K562 (cell line): ENCODE data around the gene KAT14.
"Not testable (repeated sequence)": the region's sequence is repeated elsewhere in the genome, so short reads cannot be mapped to it uniquely, and the experiment has no call there.

Source experiments
- BRCA1 ChIP-seq, 2 experiments: fragments of 450-650 bp in 1 of 2; sonication (generic) in 1 of 2; formaldehyde crosslinking in 1 of 2; IDR thresholded peaks; 2 replicates each; pipeline versions ENCODE4 v1.5.0 to v1.6.1; 2017 to 2020; ENCODE audit warnings: mild to moderate bottlenecking in 1 of 2, missing genetic modification reagents in 1 of 2
- GABPB1 ChIP-seq: sonication (generic); formaldehyde crosslinking; IDR thresholded peaks from 2 replicates; pipeline ENCODE4 v1.8.0; 2022; ENCODE audit warnings: mild to moderate bottlenecking, missing genetic modification reagents
- MYC ChIP-seq, 2 experiments: fragments of 250-450 bp in 1 of 2; sonication (Bioruptor Pico) in 1 of 2; IDR thresholded peaks; 2 replicates each; pipeline versions ENCODE4 v1.5.1 to v1.6.1; 2012 to 2021; ENCODE audit warnings: low read depth in 2 of 2, borderline replicate concordance in 1 of 2, improper control_type of control experiment in 1 of 2, low read length in 1 of 2, mild to moderate bottlenecking in 1 of 2, moderate library complexity in 1 of 2
- NFRKB ChIP-seq: fragments of 450-650 bp; IDR thresholded peaks from 2 replicates; pipeline ENCODE4 v1.6.1; 2016; ENCODE audit warnings: low read depth
- NRF1 ChIP-seq, 2 experiments: fragments of 450-650 bp; IDR thresholded peaks in 1 of 2; conservative IDR thresholded peaks in 1 of 2; 2 replicates each; pipeline ENCODE4 v1.6.1; 2014; ENCODE audit warnings: mild to moderate bottlenecking in 2 of 2
- POLR2A ChIP-seq: fragments of 450-650 bp; conservative IDR thresholded peaks from 2 replicates; pipeline ENCODE4 v1.6.1; 2016
- TAF7 ChIP-seq: fragments of 450-650 bp; IDR thresholded peaks from 2 replicates; pipeline ENCODE4 v1.6.1; 2016; ENCODE audit warnings: missing genetic modification characterization, missing compliant biosample characterization
- ZBTB7A ChIP-seq: IDR thresholded peaks from 2 replicates; pipeline ENCODE4 v1.6.1; 2011; ENCODE audit warnings: low read depth, mild to moderate bottlenecking, low read length, moderate library complexity, borderline replicate concordance; ENCODE audit not compliant: control insufficient read depth
- ZNF274 ChIP-seq: IDR thresholded peaks from 2 replicates; pipeline ENCODE4 v1.6.1; 2011; ENCODE audit warnings: low read depth, mild to moderate bottlenecking, low read length, moderate library complexity, borderline replicate concordance
- TF ChIP-seq, protein P1 (sequence below): fragments of 450-650 bp; IDR thresholded peaks from 2 replicates; pipeline ENCODE4 v1.6.1; 2018; ENCODE audit not compliant: partially characterized antibody
- TF ChIP-seq, protein P2 (sequence below), 3 experiments: IDR thresholded peaks in 2 of 3; conservative IDR thresholded peaks in 1 of 3; 2 replicates each; pipeline ENCODE4 v1.5.1; 2011 to 2012; ENCODE audit warnings: low read length in 3 of 3, mild to moderate bottlenecking in 3 of 3, control low read depth in 2 of 3, improper control_type of control experiment in 1 of 3, inconsistent platforms in 1 of 3, low read depth in 1 of 3, mixed read lengths in 1 of 3, moderate library complexity in 1 of 3; ENCODE audit not compliant: insufficient read depth in 2 of 3

DNA sequence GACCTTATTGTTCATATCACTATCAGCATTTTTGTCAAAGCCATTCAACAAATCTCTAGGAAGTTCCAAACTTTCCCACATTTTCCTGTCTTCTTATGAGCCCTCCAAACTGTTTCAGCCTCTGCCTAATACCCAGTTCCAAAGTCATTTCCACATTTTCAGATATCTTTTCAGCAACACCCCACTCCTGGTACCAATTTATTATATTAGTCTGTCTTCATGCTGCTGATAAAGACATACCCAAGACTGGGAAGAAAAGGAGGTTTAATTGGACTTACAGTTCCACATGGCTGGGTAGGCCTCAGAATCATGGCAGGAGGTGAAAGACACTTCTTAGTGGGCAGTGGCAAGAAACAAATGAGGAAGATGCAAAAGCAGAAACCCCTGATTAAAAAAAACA, 42.7 kb downstream of the KAT14 start:
- TF ChIP-seq BRCA1 (IDR thresholded peaks at IDR 0.05); BRCA1 (CRISPR knock-in tag; IDR thresholded peaks at IDR 0.05); NFRKB; POLR2A; GABPB1; NRF1 (conservative IDR thresholded peaks at IDR 0.05 in 1 of 2, IDR thresholded peaks at IDR 0.05 in 1 of 2); ZBTB7A; MYC (IDR thresholded peaks at IDR 0.05; ENCODE audit: low read depth, low read length); MYC (CRISPR knock-in tag; IDR thresholded peaks at IDR 0.05; ENCODE audit: borderline replicate concordance, low read depth); TAF7 (tag); ZNF274: not testable (repeated sequence)
- TF ChIP-seq, protein P1, sequence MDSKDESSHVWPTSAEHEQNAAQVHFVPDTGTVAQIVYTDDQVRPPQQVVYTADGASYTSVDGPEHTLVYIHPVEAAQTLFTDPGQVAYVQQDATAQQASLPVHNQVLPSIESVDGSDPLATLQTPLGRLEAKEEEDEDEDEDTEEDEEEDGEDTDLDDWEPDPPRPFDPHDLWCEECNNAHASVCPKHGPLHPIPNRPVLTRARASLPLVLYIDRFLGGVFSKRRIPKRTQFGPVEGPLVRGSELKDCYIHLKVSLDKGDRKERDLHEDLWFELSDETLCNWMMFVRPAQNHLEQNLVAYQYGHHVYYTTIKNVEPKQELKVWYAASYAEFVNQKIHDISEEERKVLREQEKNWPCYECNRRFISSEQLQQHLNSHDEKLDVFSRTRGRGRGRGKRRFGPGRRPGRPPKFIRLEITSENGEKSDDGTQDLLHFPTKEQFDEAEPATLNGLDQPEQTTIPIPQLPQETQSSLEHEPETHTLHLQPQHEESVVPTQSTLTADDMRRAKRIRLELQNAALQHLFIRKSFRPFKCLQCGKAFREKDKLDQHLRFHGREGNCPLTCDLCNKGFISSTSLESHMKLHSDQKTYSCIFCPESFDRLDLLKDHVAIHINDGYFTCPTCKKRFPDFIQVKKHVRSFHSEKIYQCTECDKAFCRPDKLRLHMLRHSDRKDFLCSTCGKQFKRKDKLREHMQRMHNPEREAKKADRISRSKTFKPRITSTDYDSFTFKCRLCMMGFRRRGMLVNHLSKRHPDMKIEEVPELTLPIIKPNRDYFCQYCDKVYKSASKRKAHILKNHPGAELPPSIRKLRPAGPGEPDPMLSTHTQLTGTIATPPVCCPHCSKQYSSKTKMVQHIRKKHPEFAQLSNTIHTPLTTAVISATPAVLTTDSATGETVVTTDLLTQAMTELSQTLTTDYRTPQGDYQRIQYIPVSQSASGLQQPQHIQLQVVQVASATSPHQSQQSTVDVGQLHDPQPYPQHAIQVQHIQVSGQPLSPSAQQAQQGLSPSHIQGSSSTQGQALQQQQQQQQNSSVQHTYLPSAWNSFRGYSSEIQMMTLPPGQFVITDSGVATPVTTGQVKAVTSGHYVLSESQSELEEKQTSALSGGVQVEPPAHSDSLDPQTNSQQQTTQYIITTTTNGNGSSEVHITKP = not testable (repeated sequence)
- TF ChIP-seq, protein P2, sequence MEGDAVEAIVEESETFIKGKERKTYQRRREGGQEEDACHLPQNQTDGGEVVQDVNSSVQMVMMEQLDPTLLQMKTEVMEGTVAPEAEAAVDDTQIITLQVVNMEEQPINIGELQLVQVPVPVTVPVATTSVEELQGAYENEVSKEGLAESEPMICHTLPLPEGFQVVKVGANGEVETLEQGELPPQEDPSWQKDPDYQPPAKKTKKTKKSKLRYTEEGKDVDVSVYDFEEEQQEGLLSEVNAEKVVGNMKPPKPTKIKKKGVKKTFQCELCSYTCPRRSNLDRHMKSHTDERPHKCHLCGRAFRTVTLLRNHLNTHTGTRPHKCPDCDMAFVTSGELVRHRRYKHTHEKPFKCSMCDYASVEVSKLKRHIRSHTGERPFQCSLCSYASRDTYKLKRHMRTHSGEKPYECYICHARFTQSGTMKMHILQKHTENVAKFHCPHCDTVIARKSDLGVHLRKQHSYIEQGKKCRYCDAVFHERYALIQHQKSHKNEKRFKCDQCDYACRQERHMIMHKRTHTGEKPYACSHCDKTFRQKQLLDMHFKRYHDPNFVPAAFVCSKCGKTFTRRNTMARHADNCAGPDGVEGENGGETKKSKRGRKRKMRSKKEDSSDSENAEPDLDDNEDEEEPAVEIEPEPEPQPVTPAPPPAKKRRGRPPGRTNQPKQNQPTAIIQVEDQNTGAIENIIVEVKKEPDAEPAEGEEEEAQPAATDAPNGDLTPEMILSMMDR (IDR thresholded peaks at IDR 0.05 in 2 of 3, conservative IDR thresholded peaks at IDR 0.05 in 1 of 3; ENCODE audit: insufficient read depth in 2 of 3, low read depth in 1 of 3, low read length in 3 of 3) = not testable (repeated sequence)
